Endodermal cell (in vitro differentiated cells): ENCODE results near the gene RAB4A. TPM values are rescaled to one million over a fixed set of nuclear protein-coding genes. Genes with fewer than 3 reads are reported as not detected.
A peak's percentile ranks its signal among the peaks of the same experiment; 100 is the strongest.

Experiments
- DNase-seq: peaks from one replicate; pipeline ENCODE4 v3.0.0-alpha.2; 2017
- H3K27ac ChIP-seq: 2 replicates; pipeline ENCODE4 v1.5.1; 2013; ENCODE audit warnings: mild to moderate bottlenecking, low read depth, low read length, moderate library complexity
- H3K27me3 ChIP-seq: 2 replicates; pipeline ENCODE4 v1.6.1; 2013; ENCODE audit warnings: mild to moderate bottlenecking, low read length, moderate library complexity; ENCODE audit not compliant: insufficient read depth, control insufficient read depth, poor library complexity, severe bottlenecking
- H3K36me3 ChIP-seq: 2 replicates; pipeline ENCODE4 v1.7.0; 2013; ENCODE audit warnings: mild to moderate bottlenecking, low read length, moderate library complexity; ENCODE audit not compliant: control insufficient read depth, insufficient read depth
- H3K4me1 ChIP-seq: one replicate; pipeline ENCODE4 v1.7.0; 2013; ENCODE audit warnings: low read length; ENCODE audit not compliant: control insufficient read depth, insufficient read depth
- H3K4me3 ChIP-seq: 2 replicates; pipeline ENCODE4 v1.5.1; 2013; ENCODE audit warnings: mild to moderate bottlenecking, low read length, moderate library complexity
- H3K9ac ChIP-seq: 2 replicates; pipeline ENCODE4 v1.6.1; 2013; ENCODE audit warnings: mild to moderate bottlenecking, low read length, moderate library complexity; ENCODE audit not compliant: poor library complexity, severe bottlenecking; ENCODE audit errors: extremely low read depth
- H3K9me3 ChIP-seq: 2 replicates; pipeline ENCODE4 v1.6.1; 2013; ENCODE audit warnings: mild to moderate bottlenecking, low read length, moderate library complexity; ENCODE audit not compliant: control insufficient read depth
- H3K27ac Mint-ChIP-seq: 2 replicates; pipeline ENCODE4 v1.8.0; 2020; ENCODE audit warnings: mixed read lengths
- H3K27me3 Mint-ChIP-seq: 2 replicates; pipeline ENCODE4 v1.8.0; 2021; ENCODE audit warnings: mild to moderate bottlenecking, mixed read lengths; ENCODE audit not compliant: insufficient read depth
- H3K36me3 Mint-ChIP-seq: 2 replicates; pipeline ENCODE4 v1.8.0; 2020; ENCODE audit warnings: low read depth, mixed read lengths
- H3K4me1 Mint-ChIP-seq: 2 replicates; pipeline ENCODE4 v1.8.0; 2020; ENCODE audit warnings: mixed read lengths
- H3K4me3 Mint-ChIP-seq: 2 replicates; pipeline ENCODE4 v1.8.0; 2020; ENCODE audit warnings: mild to moderate bottlenecking, moderate library complexity, mixed read lengths
- H3K9me3 Mint-ChIP-seq: 2 replicates; pipeline ENCODE4 v1.8.0; 2020; ENCODE audit warnings: mild to moderate bottlenecking, mixed read lengths
- WGBS, 2 experiments: methylation state at CpG; one replicate each; pipeline versions ENCODE4 v1.1.5 to v1.1.7; 2013; ENCODE audit warnings: missing lambda C conversion rate in 2 of 2, mixed read lengths in 1 of 2; ENCODE audit not compliant: insufficient coverage in 1 of 2, insufficient read length in 1 of 2; 5-methylcytosine and 5-hydroxymethylcytosine counted together
- total RNA-seq, 2 donors: library from RNA; stranded (reverse); fragmentation: NEBNext Ultra II Directional in 1 of 2; extraction: Animal tissue kit (Norgen Biotek cat#: 25700) in 1 of 2; gene quantifications; 2 replicates in 1 of 2; 3 replicates in 1 of 2; pipeline ENCODE4 v1.2.1, GENCODE V29; 2021
- TF ChIP-seq, protein P1 (sequence below): fragments of 200-600 bp; sonication (generic); conservative IDR thresholded peaks from 2 replicates; pipeline ENCODE4 v1.5.0; 2021; ENCODE audit warnings: antibody characterized with exemption, mild to moderate bottlenecking

RAB4A gene
- total RNA-seq, 2 donors from 2014 or later = 46.2 to 48.9 TPM

DNA sequence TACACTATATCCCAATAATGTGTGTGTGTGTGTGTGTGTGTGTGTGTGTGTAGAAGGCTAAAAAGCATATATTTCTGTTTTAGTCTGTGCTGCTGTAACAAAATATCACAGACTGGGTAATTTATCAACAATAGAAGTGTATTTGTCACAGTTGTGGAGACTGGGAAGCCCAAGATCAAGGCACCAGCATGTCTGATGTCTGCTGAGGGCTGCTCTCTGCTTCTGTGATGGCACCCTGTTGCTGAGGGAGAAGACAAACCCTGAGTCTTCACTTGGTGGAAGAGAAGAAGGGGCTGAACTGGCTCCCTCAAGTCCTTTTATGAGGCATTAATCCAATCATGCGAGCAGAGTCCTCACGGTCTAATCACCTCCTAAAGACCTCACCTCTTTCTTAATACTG, 23.0 kb upstream of the RAB4A start:
- Mint-ChIP-seq H3K36me3 (no peaks in the 10 kb centered on the region), H3K27ac (no peak overlapping the region), H3K9me3 (peaks cover 14% of the 10 kb centered on the region), H3K4me3 (no peak overlapping the region), H3K27me3 (peaks cover 5% of the 10 kb centered on the region), H3K4me1 (peaks cover 16% of the 10 kb centered on the region)
- Histone ChIP-seq H3K9me3 (peaks cover 7% of the 10 kb centered on the region), H3K4me1 (no peaks in the 10 kb centered on the region), H3K27ac (no peak overlapping the region), H3K4me3 (no peak overlapping the region), H3K36me3 (no peaks in the 10 kb centered on the region), H3K9ac (no peak overlapping the region), H3K27me3 (no peaks in the 10 kb centered on the region)
- peak; percentile 34 for DNase-seq
- TF ChIP-seq, protein P1, sequence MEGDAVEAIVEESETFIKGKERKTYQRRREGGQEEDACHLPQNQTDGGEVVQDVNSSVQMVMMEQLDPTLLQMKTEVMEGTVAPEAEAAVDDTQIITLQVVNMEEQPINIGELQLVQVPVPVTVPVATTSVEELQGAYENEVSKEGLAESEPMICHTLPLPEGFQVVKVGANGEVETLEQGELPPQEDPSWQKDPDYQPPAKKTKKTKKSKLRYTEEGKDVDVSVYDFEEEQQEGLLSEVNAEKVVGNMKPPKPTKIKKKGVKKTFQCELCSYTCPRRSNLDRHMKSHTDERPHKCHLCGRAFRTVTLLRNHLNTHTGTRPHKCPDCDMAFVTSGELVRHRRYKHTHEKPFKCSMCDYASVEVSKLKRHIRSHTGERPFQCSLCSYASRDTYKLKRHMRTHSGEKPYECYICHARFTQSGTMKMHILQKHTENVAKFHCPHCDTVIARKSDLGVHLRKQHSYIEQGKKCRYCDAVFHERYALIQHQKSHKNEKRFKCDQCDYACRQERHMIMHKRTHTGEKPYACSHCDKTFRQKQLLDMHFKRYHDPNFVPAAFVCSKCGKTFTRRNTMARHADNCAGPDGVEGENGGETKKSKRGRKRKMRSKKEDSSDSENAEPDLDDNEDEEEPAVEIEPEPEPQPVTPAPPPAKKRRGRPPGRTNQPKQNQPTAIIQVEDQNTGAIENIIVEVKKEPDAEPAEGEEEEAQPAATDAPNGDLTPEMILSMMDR = no peak
- WGBS, 2 experiments = 83% methylated on average over 2 of the region's 2 CpGs; no CpG with 5 or more reads in 1 of the 2 experiments

GRCh38 chr1:229248821-229249817, 21.8 kb upstream of the RAB4A start:
- Histone ChIP-seq H3K4me1 (peaks cover 3% of the 10 kb centered on the region), H3K4me3 (no peak overlapping the region), H3K36me3 (no peaks in the 10 kb centered on the region), H3K27me3 (no peaks in the 10 kb centered on the region), H3K9me3 (peaks cover 3% of the 10 kb centered on the region), H3K27ac (no peak overlapping the region), H3K9ac (no peak overlapping the region)
- TF ChIP-seq, protein P1 = no peak
- Mint-ChIP-seq H3K36me3 (no peaks in the 10 kb centered on the region), H3K4me3 (no peak overlapping the region), H3K27me3 (peaks cover 5% of the 10 kb centered on the region), H3K4me1 (peaks cover 25% of the 10 kb centered on the region), H3K9me3 (peaks cover 6% of the 10 kb centered on the region), H3K27ac (peak overlapping the region; percentile 11)
- WGBS, 2 experiments = 71 to 79% methylated on average over 8 to 10 of the region's 10 CpGs
- DNase-seq = peak; percentile 47

- WGBS, 2 experiments = 81 to 100% methylated on average over 1 to 6 of the region's 6 CpGs
- Histone ChIP-seq H3K9ac (no peak overlapping the region), H3K9me3 (no peaks in the 10 kb centered on the region), H3K36me3 (no peaks in the 10 kb centered on the region), H3K27me3 (no peaks in the 10 kb centered on the region), H3K4me1 (peaks cover 3% of the 10 kb centered on the region), H3K27ac (no peak overlapping the region), H3K4me3 (no peak overlapping the region)
- TF ChIP-seq, protein P1 = no peak
- Mint-ChIP-seq H3K27ac (no peak overlapping the region), H3K9me3 (no peaks in the 10 kb centered on the region), H3K27me3 (peaks cover 5% of the 10 kb centered on the region), H3K4me1 (peaks cover 25% of the 10 kb centered on the region), H3K36me3 (no peaks in the 10 kb centered on the region), H3K4me3 (no peak overlapping the region)
- DNase-seq = peak; percentile 29
These were observed 20.9 kb upstream of the RAB4A start for GRCh38 chr1:229249854-229250644.
